Activated CD4-positive, alpha-beta T cell treated with anti-CD3 and anti-CD28 coated beads for 36 hours (primary cell): ENCODE results near the gene FIZ1. TPM values are rescaled to one million over a fixed set of nuclear protein-coding genes. Genes with fewer than 3 reads are reported as not detected.

ENCODE experiments used
- ATAC-seq: fragments of 200-7000 bp; cut with Tn5 transposase; one replicate; pipeline ENCODE4 v1.10.0; 2021; ENCODE audit warnings: mild to moderate bottlenecking, moderate library complexity
- CTCF ChIA-PET: fragments of 350-600 bp; sonication (Branson Sonifier 250); formaldehyde crosslinking; loops from one replicate; lab custom pipeline; 2021; ENCODE audit warnings: antibody characterized with exemption; lab: Charles Lee
- POLR2A ChIA-PET: fragments of 350-600 bp; sonication (Branson Sonifier 250); formaldehyde crosslinking; loops from one replicate; lab custom pipeline; 2021; ENCODE audit warnings: antibody characterized with exemption, inconsistent platforms; lab: Charles Lee
- DNase-seq: peaks from one replicate; pipeline ENCODE4 v3.0.0-alpha.2; 2020
- H3K27ac Mint-ChIP-seq: one replicate; pipeline ENCODE4 v1.8.0; 2021; ENCODE audit warnings: mixed read lengths
- H3K27me3 Mint-ChIP-seq: one replicate; pipeline ENCODE4 v1.8.0; 2021; ENCODE audit warnings: mixed read lengths
- H3K36me3 Mint-ChIP-seq: one replicate; pipeline ENCODE4 v1.8.0; 2021; ENCODE audit warnings: low read depth, mixed read lengths
- H3K4me1 Mint-ChIP-seq: one replicate; pipeline ENCODE4 v1.8.0; 2021; ENCODE audit warnings: mixed read lengths
- H3K4me3 Mint-ChIP-seq: one replicate; pipeline ENCODE4 v1.8.0; 2021; ENCODE audit warnings: mild to moderate bottlenecking, moderate library complexity, mixed read lengths
- H3K9me3 Mint-ChIP-seq: one replicate; pipeline ENCODE4 v1.8.0; 2021; ENCODE audit warnings: low read depth, mixed read lengths
- intact Hi-C, 2 experiments: fragments of 100-400 bp; cut with DNase I in 1 of 2; cut with micrococcal nuclease in 1 of 2; formaldehyde crosslinking; loops; one replicate each; pipeline versions ENCODE4 v1.14.2 to v1.15.1; 2022 to 2024; cut with DNase I, micrococcal nuclease
- total RNA-seq, 2 experiments: library from RNA; stranded (reverse); gene quantifications; one replicate each; pipeline ENCODE4 v1.2.3, GENCODE V29; 2021

FIZ1 gene
- total RNA-seq, 2 experiments from 2014 or later = 13.6 to 14.7 TPM

DNA sequence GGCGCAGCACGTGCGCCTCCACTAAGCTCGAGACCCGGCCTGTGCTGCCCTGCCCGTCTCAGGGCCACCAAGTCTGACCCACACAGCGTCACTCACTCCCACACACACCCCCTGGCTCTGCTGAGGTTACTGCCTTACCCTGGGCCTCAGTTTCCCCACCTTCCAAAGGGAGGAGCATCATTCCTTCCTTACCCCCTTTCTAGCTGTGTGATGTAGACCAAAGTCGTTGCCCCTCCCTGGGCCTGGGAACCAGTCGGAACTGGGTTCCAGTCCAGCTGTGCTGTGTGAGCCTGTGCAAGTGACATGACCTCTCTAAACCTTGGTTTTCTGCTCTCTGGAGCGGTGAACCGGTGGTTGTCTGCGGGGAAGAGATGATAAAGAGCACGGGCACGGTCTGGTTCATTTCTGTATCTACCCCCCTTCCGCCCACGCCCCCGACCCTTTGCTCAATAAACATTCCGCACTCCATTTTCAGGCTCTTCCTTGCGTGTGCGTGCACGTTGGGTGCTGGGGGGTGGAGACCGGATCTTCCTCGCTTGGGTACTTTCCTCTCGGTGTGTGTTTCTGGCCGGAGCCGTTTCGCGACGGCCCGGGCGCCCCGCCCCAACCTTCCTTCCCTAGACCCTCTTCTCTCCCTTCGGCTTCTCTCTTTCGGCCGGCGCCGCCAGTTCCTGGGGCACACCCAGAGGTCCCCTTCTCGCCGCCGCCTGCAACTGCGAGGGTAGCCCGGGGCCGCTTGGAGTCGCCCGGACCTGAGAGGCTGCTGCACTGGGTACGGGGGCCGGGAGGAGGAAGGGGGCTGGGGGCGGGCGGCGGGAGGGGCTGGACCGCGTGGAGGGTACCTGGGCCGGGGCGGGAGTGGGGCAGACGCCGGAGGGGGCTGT is 43.9 kb upstream of the FIZ1 start, which contains the start of gene ZNF581:
Gene ZNF581 (plus strand): TSS at position 647 of the 884 bp plus-strand sequence. CDS start 923 bp downstream, outside the sequence.
- POLR2A ChIA-PET = interaction anchor here (1.0 to 1.7 kb wide), 2 partner anchors 11 to 304 kb away, joined by 4 to 5 read pairs; partner anchors contain the start of genes KMT5C and U2AF2
- peak; percentile 91 for DNase-seq
- H3K4me3 Mint-ChIP-seq = peak within 1 kb of the TSS; percentile 93
- peak within 1 kb of the TSS; percentile 99 for H3K27ac Mint-ChIP-seq
- H3K4me1 Mint-ChIP-seq = peaks cover 46% of the 10 kb centered on the region
- peak; percentile 55 for ATAC-seq
- no peaks in the 10 kb centered on the region for H3K9me3 Mint-ChIP-seq
- H3K27me3 Mint-ChIP-seq = no peaks in the 10 kb centered on the region
- CTCF ChIA-PET = interaction anchor here (1.2 to 1.9 kb wide), 5 partner anchors 10 to 14 kb away, joined by 3 to 16 read pairs (median 7); partner anchors contain the start of gene U2AF2
- peaks cover 49% of the 10 kb centered on the region for H3K36me3 Mint-ChIP-seq
- intact Hi-C loops = loop anchor here (1.0 to 5.0 kb wide), 13 partner anchors 8 to 1181 kb away; partner anchors contain the start of genes PPP6R1 (in 2 of the 2), EPN1 (in 1 of the 2), FIZ1 (in 1 of the 2) and KMT5C (in 1 of the 2)

DNA sequence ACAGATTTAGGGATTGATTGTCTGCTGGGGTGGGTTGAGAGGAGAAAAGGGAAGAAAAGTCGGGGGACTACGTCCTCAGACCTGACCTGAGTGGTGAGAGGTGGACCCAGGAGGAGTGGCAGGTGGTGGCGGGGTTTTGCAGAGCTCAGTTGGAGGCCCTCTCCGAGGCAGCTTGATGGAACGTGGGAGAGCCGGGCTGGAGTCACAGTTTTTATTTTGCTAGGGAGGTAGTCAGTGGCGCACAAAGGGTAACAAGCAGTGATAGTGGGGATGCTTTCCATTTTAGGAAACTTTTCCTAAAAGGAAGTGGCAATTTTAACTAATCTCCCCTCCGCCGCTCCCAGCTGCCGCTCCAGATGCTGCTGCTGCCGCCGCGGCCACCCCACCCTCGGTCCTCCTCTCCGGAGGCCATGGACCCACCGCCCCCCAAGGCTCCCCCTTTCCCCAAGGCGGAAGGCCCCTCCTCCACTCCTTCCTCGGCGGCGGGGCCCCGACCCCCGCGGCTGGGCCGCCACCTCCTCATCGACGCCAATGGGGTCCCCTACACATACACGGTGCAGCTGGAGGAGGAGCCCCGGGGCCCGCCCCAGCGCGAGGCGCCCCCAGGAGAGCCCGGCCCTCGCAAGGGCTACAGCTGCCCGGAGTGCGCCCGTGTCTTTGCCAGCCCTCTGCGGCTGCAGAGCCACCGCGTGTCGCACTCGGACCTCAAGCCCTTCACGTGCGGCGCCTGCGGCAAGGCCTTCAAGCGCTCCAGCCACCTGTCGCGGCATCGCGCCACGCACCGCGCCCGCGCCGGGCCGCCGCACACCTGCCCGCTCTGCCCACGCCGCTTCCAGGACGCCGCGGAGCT is 43.1 kb upstream of the FIZ1 start:
- H3K27ac Mint-ChIP-seq = peak overlapping the region; percentile 99
- peak overlapping the region; percentile 93 for H3K4me3 Mint-ChIP-seq
- ATAC-seq (no peak), DNase-seq (peak; percentile 62)
- ChIA-PET POLR2A (interaction anchor here (0.5 to 1.7 kb wide), 4 partner anchors 9 to 303 kb away, joined by 3 to 5 read pairs (median 4); partner anchors contain the start of genes KMT5C and U2AF2), CTCF (interaction anchor here (1.2 to 1.9 kb wide), 4 partner anchors 9 to 15 kb away, joined by 3 to 16 read pairs (median 8); partner anchors contain the start of gene U2AF2)
- H3K4me1 Mint-ChIP-seq = peaks cover 51% of the 10 kb centered on the region
- intact Hi-C loops = loop anchor here (1.0 to 5.0 kb wide), 13 partner anchors 7 to 1180 kb away; partner anchors contain the start of genes PPP6R1 (in 2 of the 2), EPN1 (in 1 of the 2), FIZ1 (in 1 of the 2) and KMT5C (in 1 of the 2)
- H3K9me3 Mint-ChIP-seq = no peaks in the 10 kb centered on the region
- H3K27me3 Mint-ChIP-seq = no peaks in the 10 kb centered on the region
- peaks cover 55% of the 10 kb centered on the region for H3K36me3 Mint-ChIP-seq

DNA sequence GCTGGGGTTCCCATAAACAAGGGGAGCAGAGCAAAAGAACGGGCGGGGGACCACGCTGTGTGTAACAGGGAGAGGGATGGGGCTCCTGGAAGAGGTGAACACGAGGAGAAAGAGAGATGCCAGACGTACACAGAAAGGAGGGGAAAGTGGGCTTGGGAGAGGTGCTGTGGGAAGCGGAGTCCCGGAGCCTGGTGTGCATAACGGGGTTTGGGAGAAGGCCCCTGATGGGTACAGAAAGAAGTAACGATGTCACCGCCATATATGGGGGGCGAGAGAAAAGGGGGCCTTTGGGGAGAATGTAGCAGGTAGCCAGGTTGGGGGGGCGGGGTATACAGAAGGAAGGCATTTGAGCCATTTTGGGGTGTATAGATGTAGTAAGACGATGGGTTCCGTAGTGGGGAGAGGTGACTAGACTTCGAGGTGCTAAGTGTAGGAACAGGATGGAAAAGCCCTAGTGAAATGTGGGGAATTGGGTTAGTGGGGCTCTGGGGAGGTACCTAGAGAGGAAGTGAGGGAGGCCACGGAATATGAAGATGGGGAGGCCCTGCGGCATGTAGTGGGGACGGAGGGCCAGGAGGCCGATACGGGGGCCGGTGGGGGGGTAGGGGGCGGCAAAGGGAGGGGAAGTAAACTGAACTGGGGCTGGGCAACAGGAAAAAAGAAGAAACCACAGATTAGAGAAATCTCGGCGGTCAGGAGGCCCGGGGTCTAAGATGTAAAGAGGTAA is 42.3 kb upstream of the FIZ1 start:
- Mint-ChIP-seq H3K27me3 (no peaks in the 10 kb centered on the region), H3K9me3 (no peaks in the 10 kb centered on the region), H3K27ac (peak overlapping the region; percentile 94), H3K4me3 (peak overlapping the region; percentile 93), H3K4me1 (peaks cover 53% of the 10 kb centered on the region), H3K36me3 (peaks cover 47% of the 10 kb centered on the region)
- ChIA-PET CTCF (interaction anchor here (1.3 to 1.9 kb wide), 3 partner anchors 8 to 16 kb away, joined by 3 to 16 read pairs (median 10); partner anchors contain the start of gene U2AF2), POLR2A (interaction anchor here (0.5 to 1.7 kb wide), 2 partner anchors 16 to 302 kb away, joined by 4 read pairs; partner anchors contain the start of gene KMT5C)
- peak; percentile 55 for DNase-seq
- intact Hi-C loops = loop anchor here (5.0 kb wide), 6 partner anchors 34 to 1179 kb away; partner anchors contain the start of genes PPP6R1 (in 2 of the 2), KMT5C (in 1 of the 2), LENG9 (in 1 of the 2) and PPP1R12C (in 1 of the 2)
- ATAC-seq = peak; percentile 6

DNA sequence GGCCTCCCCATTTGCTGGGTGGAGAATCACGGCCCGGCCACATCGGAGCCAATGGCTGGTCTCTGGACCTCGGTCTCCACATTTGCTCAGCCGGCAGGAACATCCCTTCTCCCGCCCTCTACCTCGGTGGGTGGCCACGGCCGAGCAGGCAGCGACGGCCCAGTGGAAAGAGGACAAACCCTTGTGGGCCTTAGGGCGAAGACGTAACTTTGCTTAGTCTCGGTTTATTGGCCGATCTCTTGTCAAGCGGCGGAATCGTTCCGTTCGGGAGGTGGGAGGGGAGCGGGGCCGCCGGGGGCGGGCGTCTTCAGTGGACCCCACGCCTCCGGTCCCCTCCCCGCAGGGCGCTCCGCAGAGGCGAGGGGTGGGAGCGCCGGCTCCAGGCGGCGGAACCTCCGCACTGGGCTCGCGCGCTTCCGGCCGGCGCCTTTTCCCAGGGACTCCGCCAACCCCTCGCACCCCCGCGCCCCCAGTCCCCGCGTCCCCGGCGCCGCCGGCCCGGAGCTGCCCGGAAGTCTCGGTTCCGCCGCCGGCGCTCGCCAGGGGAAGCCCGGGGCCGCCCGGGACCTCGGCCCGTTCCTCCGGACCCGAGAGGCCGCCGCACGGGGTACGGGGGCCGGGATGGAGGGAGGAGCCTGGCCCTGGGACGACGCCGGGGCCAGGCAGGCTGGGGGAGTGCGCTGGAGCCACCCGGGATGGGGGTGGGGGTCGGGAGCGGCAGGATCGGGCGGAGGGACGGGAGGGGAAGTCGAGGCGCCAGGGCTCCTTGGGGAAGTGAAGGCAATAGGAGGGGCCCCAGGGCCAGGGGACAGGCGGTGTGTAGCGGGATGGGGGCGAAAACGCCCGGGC is 41.5 kb upstream of the FIZ1 start, which contains the start of gene ZNF580:
Gene ZNF580 (plus strand): TSS at position 426 of the 849 bp plus-strand sequence. CDS start 1,507 bp downstream, outside the sequence.
- Mint-ChIP-seq H3K27me3 (no peaks in the 10 kb centered on the region), H3K4me1 (peaks cover 61% of the 10 kb centered on the region), H3K27ac (peak within 1 kb of the TSS; percentile 94), H3K4me3 (peak within 1 kb of the TSS; percentile 93), H3K9me3 (no peaks in the 10 kb centered on the region), H3K36me3 (peaks cover 53% of the 10 kb centered on the region)
- ChIA-PET POLR2A (interaction anchor here (1.0 kb wide), 1 partner anchor 13 kb away, joined by 4 read pairs; no protein-coding TSS in a partner anchor), CTCF (interaction anchor here (0.9 to 2.1 kb wide), 3 partner anchors 14 to 60 kb away, joined by 5 to 15 read pairs (median 6); partner anchors contain the start of genes U2AF2 and ZNF579)
- intact Hi-C loops = loop anchor here (1.0 to 5.0 kb wide), 7 partner anchors 34 to 1178 kb away; partner anchors contain the start of genes PPP6R1 (in 2 of the 2), ZNF865 (in 2 of the 2), KMT5C (in 1 of the 2) and LENG9 (in 1 of the 2)
- peak; percentile 79 for DNase-seq
- ATAC-seq = peak; percentile 34

DNA sequence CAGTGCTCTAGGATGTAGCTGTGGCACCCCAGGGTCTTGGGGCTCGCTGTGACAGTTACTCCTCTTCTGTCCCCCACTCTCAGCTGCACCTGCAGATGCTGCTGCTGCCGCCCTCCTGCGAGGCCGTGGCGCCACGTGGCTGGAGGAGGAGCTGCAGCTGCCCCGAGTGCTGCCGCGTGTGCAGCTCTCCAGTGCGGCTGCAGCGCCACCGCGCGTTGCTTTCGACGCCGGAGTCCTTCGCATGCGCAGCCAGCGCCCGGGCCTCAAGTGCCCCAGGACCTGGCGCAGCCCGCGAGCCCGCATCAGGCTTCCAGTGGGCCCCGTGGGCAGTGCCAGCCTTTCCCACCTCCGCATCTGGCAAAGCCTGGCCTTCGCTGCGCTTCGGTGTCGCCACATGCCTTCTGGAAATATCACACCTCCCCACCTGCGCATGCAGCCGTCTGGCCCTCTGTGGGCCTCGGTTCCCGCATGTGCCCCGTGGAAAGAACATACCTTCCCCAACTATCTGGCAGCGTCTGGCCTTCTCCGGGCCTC is 40.8 kb upstream of the FIZ1 start:
- peak overlapping the region; percentile 91 for H3K27ac Mint-ChIP-seq
- H3K27me3 Mint-ChIP-seq = no peaks in the 10 kb centered on the region
- POLR2A ChIA-PET = interaction anchor here (0.8 to 1.0 kb wide), 2 partner anchors 14 to 16 kb away, joined by 4 read pairs; partner anchors contain the start of gene ZNF784
- H3K36me3 Mint-ChIP-seq = peaks cover 50% of the 10 kb centered on the region
- DNase-seq (peak; percentile 88), ATAC-seq (peak; percentile 26)
- no peaks in the 10 kb centered on the region for H3K9me3 Mint-ChIP-seq
- intact Hi-C loops = loop anchor here (1.0 to 5.0 kb wide), 7 partner anchors 33 to 1178 kb away; partner anchors contain the start of genes PPP6R1 (in 2 of the 2), ZNF865 (in 2 of the 2), KMT5C (in 1 of the 2) and LENG9 (in 1 of the 2)
- peak overlapping the region; percentile 93 for H3K4me3 Mint-ChIP-seq
- H3K4me1 Mint-ChIP-seq = peaks cover 59% of the 10 kb centered on the region
- CTCF ChIA-PET = interaction anchor here (0.9 to 2.1 kb wide), 3 partner anchors 14 to 59 kb away, joined by 5 to 15 read pairs (median 6); partner anchors contain the start of genes U2AF2 and ZNF579

DNA sequence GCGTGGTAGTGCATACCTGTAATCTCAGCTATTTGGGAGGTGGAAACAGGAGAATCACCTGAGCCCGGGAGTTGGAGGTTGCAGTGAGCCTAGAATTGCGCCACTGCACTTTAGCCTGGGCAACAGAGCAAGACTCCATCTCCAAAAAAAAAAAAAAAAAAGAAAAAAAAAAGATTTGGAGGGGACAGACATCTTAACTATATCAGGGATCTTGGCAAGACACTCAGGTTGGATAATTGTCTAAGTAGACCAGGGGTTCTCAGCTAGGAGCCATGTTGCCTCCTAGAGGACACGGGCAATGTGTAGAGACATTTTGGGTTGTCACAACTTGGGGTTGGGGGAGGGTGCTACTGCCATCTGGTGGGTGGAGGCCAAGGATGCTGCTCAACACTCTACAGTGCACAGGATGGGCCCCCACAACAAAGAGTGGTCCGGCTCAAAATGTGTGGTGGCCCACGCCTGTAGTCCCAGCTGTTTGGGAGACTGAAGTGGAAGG is 39.6 kb upstream of the FIZ1 start:
- intact Hi-C loops = no loop called here
- H3K4me3 Mint-ChIP-seq = peak overlapping the region; percentile 32
- H3K27me3 Mint-ChIP-seq = no peaks in the 10 kb centered on the region
- peak; percentile 14 for ATAC-seq
- no peaks in the 10 kb centered on the region for H3K9me3 Mint-ChIP-seq
- ChIA-PET CTCF (interaction anchor here (0.6 to 3.4 kb wide), 10 partner anchors 8 to 177 kb away, joined by 3 to 24 read pairs (median 4); partner anchors contain the start of genes FIZ1, ISOC2 and U2AF2), POLR2A (interaction anchor here (0.7 kb wide), 1 partner anchor 14 kb away, joined by 3 read pairs; no protein-coding TSS in a partner anchor)
- peaks cover 45% of the 10 kb centered on the region for H3K36me3 Mint-ChIP-seq
- H3K27ac Mint-ChIP-seq = peak overlapping the region; percentile 78
- DNase-seq = peak; percentile 81
- peaks cover 58% of the 10 kb centered on the region for H3K4me1 Mint-ChIP-seq

DNA sequence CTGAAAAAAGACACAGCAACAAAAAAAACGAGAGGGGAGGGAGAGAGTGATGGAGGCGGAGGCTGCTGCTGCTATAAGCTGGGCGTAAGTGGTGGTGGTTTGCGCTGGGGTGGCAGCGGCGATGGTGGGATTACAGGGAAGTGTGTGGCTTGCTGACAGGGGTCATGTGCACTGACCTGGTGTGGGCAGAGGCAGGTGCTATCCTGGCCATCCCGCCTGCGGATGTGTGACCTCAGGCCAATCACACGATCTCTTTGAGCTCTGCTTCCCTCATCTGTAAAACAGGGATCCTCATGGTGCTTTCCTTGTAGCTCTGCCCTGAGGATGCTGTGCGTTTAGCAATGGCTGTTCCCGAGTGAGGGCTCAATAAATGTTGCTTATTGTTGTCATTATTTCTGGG is 38.2 kb upstream of the FIZ1 start:
- ATAC-seq (no peak), DNase-seq (no peak)
- intact Hi-C loops = no loop called here
- Mint-ChIP-seq H3K9me3 (no peaks in the 10 kb centered on the region), H3K27me3 (no peaks in the 10 kb centered on the region), H3K4me3 (peak overlapping the region; percentile 3), H3K36me3 (peaks cover 37% of the 10 kb centered on the region), H3K27ac (peak overlapping the region; percentile 63), H3K4me1 (peaks cover 53% of the 10 kb centered on the region)
- POLR2A ChIA-PET = interaction anchor here (0.8 to 1.7 kb wide), 3 partner anchors 11 to 17 kb away, joined by 3 to 6 read pairs (median 3); partner anchors contain the start of gene ZNF784
- CTCF ChIA-PET = interaction anchor here (0.7 to 3.4 kb wide), 9 partner anchors 9 to 134 kb away, joined by 3 to 24 read pairs (median 5); partner anchors contain the start of genes CCDC106, FIZ1, U2AF2 and ZNF524

DNA sequence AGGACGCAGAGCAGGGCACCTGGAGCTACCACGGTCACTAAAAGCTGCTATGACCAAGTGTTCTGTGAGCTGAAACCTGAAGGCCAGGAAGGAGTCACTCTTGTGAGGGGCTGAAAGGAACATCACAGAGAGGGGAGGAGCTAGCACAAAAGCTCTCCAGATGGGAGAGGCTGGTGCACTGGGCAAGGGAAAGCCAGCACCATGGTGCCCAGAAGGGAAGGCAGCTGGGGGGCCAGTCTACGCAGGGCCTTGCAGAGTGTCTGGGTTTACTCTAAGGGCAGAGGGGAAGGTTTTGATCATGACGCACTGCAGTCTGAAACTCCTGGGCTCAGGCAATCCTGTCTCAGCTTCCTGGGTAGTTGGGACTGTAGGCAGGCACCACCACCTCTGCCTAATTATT is 37.4 kb upstream of the FIZ1 start:
- POLR2A ChIA-PET = interaction anchor here (0.8 to 1.7 kb wide), 2 partner anchors 10 to 18 kb away, joined by 3 to 6 read pairs; no protein-coding TSS in a partner anchor
- ATAC-seq = no peak
- H3K36me3 Mint-ChIP-seq = peaks cover 34% of the 10 kb centered on the region
- H3K27me3 Mint-ChIP-seq = no peaks in the 10 kb centered on the region
- peaks cover 60% of the 10 kb centered on the region for H3K4me1 Mint-ChIP-seq
- DNase-seq = no peak
- peak overlapping the region; percentile 100 for H3K27ac Mint-ChIP-seq
- intact Hi-C loops = no loop called here
- CTCF ChIA-PET = interaction anchor here (0.9 to 3.4 kb wide), 8 partner anchors 9 to 119 kb away, joined by 3 to 24 read pairs (median 5); partner anchors contain the start of genes CCDC106, U2AF2 and ZNF784
- H3K4me3 Mint-ChIP-seq = peak overlapping the region; percentile 95
- H3K9me3 Mint-ChIP-seq = no peaks in the 10 kb centered on the region
